COR-L47 (cell line): ENCODE data around the gene PDLIM3.

Experiments
- DNase-seq: peaks from one replicate; lab custom pipeline; 2025; lab: John Stamatoyannopoulos, UW

The PDLIM3 gene

GRCh38 chr4:185470501-185471195 is 64.7 kb downstream of the PDLIM3 start:
- DNase-seq, result peak; percentile 80

- DNase-seq, result no peak
These were observed 65.6 kb downstream of the PDLIM3 start for GRCh38 chr4:185469580-185470154.

DNA sequence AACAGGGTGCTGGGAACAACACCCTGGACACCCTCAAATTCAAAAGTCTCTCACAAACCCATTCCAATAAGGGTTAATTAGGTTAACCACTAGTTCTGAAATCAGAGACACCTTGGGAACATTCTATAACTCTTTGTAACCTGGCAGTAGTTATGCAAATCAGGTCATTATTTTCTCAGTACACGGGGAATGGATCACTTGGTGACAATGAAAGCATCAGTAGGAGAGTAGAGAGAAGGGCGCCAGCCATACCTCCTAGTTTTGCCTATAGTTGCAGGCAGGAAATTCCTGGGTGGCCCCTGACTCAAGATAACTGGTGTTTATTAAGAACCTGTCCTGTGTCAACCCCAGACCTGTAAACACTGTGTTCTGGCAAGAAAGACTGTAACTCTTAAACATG is 66.3 kb downstream of the PDLIM3 start:
- DNase-seq, result no peak

DNA sequence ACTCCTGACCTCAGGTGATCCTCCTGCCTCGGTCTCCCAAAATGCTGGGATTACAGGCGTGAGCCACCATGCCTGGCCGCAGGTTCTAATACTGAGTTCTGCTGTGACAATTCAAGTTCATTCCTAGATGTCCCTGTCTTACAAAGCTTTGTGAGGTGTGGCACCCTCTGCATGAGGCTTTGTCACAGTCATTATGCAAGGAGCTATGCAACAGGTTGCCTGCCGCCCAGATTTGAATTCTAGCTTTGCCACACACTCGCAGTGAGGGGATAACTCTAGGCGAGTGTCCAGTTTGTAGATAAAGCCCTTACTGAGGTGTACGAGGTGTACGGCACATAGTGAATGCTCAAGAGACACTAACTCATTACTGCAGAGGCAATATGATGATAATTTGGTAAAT is 67.3 kb downstream of the PDLIM3 start:
- DNase-seq, result no peak

GRCh38 chr4:185467101-185467500 is 68.2 kb downstream of the PDLIM3 start:
- DNase-seq, result no peak

GRCh38 chr4:185465707-185466106 is 69.6 kb downstream of the PDLIM3 start:
- no peak for DNase-seq

DNA sequence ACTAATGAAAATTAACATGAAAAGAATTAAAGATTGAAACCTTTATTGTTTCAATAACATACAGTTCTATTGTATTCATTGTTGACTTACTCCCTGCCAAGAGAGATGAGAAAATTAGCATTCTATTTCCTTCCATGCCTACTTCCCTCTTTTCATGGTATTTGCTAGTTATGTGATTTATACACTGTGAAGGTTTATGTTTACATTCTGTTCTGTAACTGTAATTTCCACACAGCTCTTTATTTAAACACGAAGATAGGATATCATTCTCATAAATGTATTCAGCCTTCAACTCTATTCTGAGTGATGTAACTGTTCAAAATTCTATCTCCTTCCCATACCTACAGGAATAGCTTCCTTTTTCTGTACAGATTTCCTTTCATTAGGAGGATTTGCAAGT is 70.4 kb downstream of the PDLIM3 start:
- no peak for DNase-seq

- DNase-seq, result no peak
These were observed 71.1 kb downstream of the PDLIM3 start for GRCh38 chr4:185464183-185464582.

DNA sequence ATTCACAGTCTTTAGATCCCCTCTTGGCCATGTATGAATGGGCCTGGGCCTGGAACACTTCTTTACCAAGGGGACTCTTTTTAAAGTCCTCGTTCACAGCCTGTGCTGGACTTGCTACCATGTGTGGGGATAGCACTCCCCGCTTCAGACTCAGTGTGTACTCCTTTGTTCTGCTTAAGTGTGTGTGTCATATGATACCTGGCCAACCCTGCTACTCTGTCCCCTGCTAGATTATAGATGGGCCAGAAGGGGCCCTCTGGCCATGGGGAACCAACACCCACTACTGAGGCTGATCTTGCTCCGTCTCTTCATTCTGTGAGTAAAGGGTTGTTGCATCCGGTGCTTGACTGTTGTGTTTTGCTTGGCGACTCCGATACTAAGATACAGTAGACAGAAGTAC is 71.8 kb downstream of the PDLIM3 start:
- DNase-seq, result no peak

GRCh38 chr4:185461565-185461964 is 73.7 kb downstream of the PDLIM3 start:
- no peak for DNase-seq

- no peak for DNase-seq
These were observed 78.2 kb downstream of the PDLIM3 start for GRCh38 chr4:185457136-185457535.

DNA sequence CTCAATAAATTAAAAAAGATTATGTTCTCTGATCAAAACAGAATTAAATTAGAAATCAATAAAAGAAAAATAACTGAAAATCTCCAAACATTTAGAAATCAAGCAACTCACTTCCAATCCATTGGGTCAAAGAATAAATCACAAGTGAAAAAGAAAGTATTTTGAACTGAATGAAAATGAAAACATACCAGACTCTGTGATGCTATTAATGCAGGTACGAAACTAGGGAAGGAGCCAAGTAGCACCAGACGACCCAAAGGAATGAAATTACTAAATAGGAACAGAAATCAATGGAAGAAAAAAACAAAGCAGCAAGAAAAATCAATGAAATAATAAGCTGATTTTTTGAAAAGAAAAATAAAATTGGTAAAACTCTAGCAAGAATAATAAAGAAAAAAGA is 79.2 kb downstream of the PDLIM3 start:
- DNase-seq, result no peak
